GM12874 (cell line): Measurements from ENCODE around the gene EXOC4.

Source experiments
- TF ChIP-seq, protein P1 (sequence below): IDR thresholded peaks from 2 replicates; pipeline ENCODE4 v1.5.1; 2011; ENCODE audit warnings: low read depth, mild to moderate bottlenecking, control low read depth, low read length, moderate library complexity; ENCODE audit not compliant: insufficient read depth

Gene EXOC4

DNA sequence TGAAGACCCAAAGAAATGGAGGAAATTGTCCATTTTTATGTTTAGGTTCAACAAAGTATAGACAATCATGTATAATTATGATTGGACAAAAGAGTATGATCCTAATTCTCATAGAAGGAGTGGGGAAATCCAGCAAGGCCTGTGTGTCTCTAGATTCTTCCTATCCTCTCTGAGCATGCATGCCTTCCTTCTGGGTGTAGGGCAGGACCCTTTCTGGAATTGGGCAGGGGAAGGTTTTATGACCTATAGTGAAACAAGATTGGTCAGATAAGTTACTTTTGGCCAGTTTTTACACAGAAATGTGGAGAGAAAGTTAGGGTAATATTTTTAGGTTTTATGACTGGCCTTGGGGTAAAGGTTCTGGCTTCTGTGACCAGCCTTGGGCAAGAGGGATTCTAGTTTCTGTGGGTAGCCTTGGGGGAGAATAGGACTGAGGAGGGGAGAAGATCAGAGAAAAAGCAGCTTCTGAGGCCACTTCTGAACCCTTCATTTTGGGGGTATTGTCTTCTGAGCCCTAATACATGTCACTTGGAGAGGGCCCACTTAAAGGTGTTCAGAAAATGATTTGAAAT is 289.4 kb downstream of the EXOC4 start:
- TF ChIP-seq, protein P1, sequence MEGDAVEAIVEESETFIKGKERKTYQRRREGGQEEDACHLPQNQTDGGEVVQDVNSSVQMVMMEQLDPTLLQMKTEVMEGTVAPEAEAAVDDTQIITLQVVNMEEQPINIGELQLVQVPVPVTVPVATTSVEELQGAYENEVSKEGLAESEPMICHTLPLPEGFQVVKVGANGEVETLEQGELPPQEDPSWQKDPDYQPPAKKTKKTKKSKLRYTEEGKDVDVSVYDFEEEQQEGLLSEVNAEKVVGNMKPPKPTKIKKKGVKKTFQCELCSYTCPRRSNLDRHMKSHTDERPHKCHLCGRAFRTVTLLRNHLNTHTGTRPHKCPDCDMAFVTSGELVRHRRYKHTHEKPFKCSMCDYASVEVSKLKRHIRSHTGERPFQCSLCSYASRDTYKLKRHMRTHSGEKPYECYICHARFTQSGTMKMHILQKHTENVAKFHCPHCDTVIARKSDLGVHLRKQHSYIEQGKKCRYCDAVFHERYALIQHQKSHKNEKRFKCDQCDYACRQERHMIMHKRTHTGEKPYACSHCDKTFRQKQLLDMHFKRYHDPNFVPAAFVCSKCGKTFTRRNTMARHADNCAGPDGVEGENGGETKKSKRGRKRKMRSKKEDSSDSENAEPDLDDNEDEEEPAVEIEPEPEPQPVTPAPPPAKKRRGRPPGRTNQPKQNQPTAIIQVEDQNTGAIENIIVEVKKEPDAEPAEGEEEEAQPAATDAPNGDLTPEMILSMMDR, result no peak

DNA sequence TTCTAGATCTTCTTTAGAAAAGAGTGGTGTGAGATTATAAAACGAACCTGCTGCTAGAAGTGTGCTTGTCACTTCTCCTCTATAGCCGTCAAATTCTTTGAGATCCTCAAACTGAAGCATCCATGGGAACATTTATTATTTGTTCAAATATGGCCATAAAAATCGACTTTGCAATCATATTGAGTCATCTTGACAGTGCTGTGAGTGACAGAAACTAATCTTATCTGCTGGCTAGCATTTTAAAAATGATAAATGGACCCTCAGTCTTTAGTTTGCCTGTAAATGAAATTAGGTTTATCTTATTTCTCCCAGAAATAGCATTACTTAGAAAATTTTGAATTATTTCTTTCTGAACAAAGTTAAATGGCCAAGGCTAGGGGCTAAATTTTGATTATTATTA is 290.8 kb downstream of the EXOC4 start:
- TF ChIP-seq, protein P1, result no peak

GRCh38 chr7:133545618-133546017 is 292.7 kb downstream of the EXOC4 start:
- TF ChIP-seq, protein P1, result no peak

- TF ChIP-seq, protein P1, result no peak
Measured at GRCh38 chr7:133547981-133548380, 295.1 kb downstream of the EXOC4 start.

GRCh38 chr7:133549633-133550032 is 296.8 kb downstream of the EXOC4 start:
- TF ChIP-seq, protein P1, result no peak

DNA sequence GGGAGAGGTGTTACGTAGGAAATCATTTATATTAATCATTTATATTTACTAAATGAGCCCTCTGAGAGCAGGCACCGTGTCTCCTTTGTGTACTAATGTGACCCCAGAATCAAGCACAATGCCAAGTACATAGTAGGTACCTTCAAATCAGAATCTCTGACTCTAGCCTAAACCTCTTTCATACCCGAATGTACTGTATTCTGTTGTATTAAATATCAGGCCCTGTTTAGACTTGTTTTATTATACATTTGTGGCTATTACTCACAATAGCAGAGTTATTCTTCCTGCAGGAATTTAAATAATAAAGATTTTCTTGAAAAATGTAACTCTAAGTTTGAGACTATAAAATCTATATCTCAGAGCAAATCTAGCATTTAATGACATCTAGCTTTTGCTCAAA is 297.3 kb downstream of the EXOC4 start:
- TF ChIP-seq, protein P1, result no peak

GRCh38 chr7:133550811-133551210 is 297.9 kb downstream of the EXOC4 start:
- TF ChIP-seq, protein P1, result no peak
